Colonic mucosa (tissue), 4 donors: ENCODE data around the gene MEI1. TPM values are rescaled to one million over a fixed set of nuclear protein-coding genes. Genes with fewer than 3 reads are reported as not detected.

Experiments
- DNase-seq: peaks from one replicate; pipeline ENCODE4 v3.0.0-alpha.2; 2020
- H3K27ac ChIP-seq: fragments of 200-600 bp; one replicate; pipeline ENCODE4 v1.8.0; 2021
- H3K27me3 ChIP-seq: fragments of 200-600 bp; one replicate; pipeline ENCODE4 v1.8.0; 2021
- H3K36me3 ChIP-seq: fragments of 200-600 bp; one replicate; pipeline ENCODE4 v1.8.0; 2021
- H3K4me1 ChIP-seq: fragments of 200-600 bp; one replicate; pipeline ENCODE4 v1.8.0; 2021; ENCODE audit warnings: mild to moderate bottlenecking
- H3K4me3 ChIP-seq: fragments of 200-600 bp; one replicate; pipeline ENCODE4 v1.8.0; 2021
- H3K9ac ChIP-seq, 2 donors: one replicate each; pipeline ENCODE4 v1.7.0; 2013; ENCODE audit warnings: control low read depth in 2 of 2, low read depth in 2 of 2, low read length in 2 of 2
- H3K9me3 ChIP-seq: fragments of 200-600 bp; one replicate; pipeline ENCODE4 v1.8.0; 2021
- intact Hi-C: fragments of 100-400 bp; cut with DNase I; formaldehyde crosslinking; loops from one replicate; pipeline ENCODE4 v1.14.1; 2022
- total RNA-seq, 2 donors: library from RNA; stranded (reverse); fragmentation: NEBNext Ultra II Directional in 1 of 2; extraction: Animal tissue kit (Norgen Biotek cat#: 25700) in 1 of 2; gene quantifications; one replicate each; pipeline ENCODE4 v1.2.1, GENCODE V29; 2021
- TF ChIP-seq, protein P1 (sequence below): fragments of 200-600 bp; IDR thresholded peaks from one replicate; pipeline ENCODE4 v1.8.0; 2022; ENCODE audit warnings: antibody characterized with exemption, mild to moderate bottlenecking
- donor health status: healthy.
- donor health status: DM: no; HTN: no; CAD: no.
- donor health status: DM: no; HTN: no; CAD: no.

MEI1 gene
- total RNA-seq, 2 donors from 2014 or later, result 1.8 to 1.9 TPM

DNA sequence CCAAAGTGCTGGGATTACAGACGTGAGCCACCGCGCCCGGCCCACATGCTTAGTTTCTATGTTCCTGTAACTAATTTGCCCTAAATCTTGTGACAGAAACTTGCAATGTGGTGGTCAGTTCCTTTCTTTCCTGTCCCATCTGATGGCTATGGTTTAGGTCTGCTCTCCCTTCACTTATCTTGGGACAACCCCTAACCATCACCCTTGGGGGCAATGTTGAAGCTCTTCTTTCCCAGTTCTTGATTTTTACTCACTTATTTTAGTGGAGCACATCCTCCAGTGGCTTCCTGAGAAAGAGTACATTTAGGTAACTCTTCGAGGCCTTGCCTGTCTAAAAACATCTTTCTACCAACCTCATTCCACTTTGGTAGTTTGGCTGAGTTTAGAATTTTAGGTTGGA lies 140.9 kb downstream of the MEI1 start:
- DNase-seq, result no peak
- Histone ChIP-seq H3K27me3 (no peaks in the 10 kb centered on the region), H3K36me3 (no peaks in the 10 kb centered on the region), H3K9ac (peak overlapping the region in 1 of 2 donors; percentile 65), H3K4me3 (no peak overlapping the region), H3K27ac (peak overlapping the region; percentile 83), H3K4me1 (peaks cover 23% of the 10 kb centered on the region), H3K9me3 (no peaks in the 10 kb centered on the region)
- intact Hi-C loops, result no loop called here
- TF ChIP-seq, protein P1, sequence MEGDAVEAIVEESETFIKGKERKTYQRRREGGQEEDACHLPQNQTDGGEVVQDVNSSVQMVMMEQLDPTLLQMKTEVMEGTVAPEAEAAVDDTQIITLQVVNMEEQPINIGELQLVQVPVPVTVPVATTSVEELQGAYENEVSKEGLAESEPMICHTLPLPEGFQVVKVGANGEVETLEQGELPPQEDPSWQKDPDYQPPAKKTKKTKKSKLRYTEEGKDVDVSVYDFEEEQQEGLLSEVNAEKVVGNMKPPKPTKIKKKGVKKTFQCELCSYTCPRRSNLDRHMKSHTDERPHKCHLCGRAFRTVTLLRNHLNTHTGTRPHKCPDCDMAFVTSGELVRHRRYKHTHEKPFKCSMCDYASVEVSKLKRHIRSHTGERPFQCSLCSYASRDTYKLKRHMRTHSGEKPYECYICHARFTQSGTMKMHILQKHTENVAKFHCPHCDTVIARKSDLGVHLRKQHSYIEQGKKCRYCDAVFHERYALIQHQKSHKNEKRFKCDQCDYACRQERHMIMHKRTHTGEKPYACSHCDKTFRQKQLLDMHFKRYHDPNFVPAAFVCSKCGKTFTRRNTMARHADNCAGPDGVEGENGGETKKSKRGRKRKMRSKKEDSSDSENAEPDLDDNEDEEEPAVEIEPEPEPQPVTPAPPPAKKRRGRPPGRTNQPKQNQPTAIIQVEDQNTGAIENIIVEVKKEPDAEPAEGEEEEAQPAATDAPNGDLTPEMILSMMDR, result no peak

DNA sequence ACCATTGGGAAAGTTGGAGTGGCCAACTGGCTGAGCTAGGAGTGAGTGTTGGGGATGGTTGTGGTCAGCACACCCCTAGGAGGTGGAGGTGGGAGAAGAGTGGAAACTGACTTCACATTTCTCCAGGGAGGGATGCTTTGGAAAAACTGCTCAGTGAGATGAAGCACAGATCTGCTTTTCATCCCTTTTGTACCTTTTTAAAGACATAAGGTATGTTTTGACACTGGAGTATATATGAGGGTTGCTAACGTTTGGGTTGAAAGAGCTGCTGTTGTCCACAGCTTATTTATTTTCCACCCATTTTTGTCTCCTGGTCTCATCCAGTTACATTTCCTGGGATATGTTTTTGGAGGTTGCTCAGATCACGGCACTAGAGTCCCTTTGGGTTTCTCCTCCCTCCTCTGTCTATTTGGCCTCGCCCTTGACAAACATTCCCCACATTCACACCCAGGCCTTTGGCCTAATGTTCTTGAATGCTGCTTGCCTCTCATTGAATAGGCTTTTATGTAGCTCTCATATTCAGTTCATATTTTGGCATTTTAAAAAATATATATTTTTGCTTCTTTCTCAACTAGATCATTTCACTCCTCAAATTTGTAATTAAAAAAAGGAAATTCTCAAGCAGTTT lies 141.9 kb downstream of the MEI1 start:
- H3K9ac ChIP-seq, result peak overlapping the region in 1 of 2 donors; percentile 65
- H3K27me3 ChIP-seq, result no peaks in the 10 kb centered on the region
- peaks cover 27% of the 10 kb centered on the region for H3K4me1 ChIP-seq
- H3K36me3 ChIP-seq, result no peaks in the 10 kb centered on the region
- intact Hi-C loops, result no loop called here
- peak overlapping the region; percentile 83 for H3K27ac ChIP-seq
- no peak overlapping the region for H3K4me3 ChIP-seq
- TF ChIP-seq, protein P1, result no peak
- H3K9me3 ChIP-seq, result no peaks in the 10 kb centered on the region
- DNase-seq, result peak; percentile 79

DNA sequence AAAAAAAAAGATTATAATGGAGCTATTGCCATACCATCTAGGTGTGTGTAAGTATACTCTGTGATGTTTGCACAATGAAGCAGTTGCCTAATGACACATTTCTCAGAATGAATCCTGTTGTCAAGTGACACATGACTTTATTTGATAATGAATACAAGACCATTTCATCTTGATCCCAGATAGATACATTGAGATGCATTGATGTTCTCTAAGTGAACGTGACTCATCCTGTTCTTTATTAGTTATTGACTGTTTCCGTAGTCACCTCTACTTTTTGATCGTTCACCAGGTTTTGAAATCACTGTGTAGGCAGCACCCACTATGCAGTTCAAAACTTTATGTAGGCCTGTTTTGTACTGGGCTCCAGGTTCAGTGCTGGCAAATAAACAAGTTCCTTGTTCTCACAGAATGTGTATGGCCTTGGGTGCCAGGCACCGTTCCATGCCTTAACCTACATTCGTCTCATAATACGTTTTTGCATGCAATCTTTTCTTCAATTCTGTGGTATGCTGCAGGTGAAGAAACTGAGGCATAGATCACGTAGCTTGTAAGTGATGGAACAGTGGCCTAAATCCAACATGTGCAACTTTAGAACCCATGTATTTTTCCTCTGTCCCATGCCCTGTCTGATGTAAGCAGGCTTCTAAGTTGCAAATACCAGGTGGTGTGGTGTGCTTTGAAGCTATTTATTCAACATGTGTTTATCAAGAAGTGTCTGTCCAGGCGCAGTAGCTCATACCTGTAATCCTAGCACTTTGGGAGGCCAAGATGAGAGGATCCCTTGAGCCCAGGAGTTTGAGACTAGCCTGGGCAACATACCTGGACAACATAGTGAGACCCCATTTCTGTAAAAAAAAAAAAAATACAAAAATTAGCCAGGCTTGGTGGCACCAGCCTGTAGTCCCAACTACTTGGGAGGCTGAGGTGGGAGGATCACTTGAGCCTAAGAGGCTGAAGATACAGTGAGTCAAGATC lies 144.0 kb downstream of the MEI1 start:
- H3K9me3 ChIP-seq, result no peaks in the 10 kb centered on the region
- intact Hi-C loops, result no loop called here
- TF ChIP-seq, protein P1, result no peak
- H3K27ac ChIP-seq, result peak overlapping the region; percentile 83
- peaks cover 27% of the 10 kb centered on the region for H3K4me1 ChIP-seq
- no peak for DNase-seq
- H3K27me3 ChIP-seq, result no peaks in the 10 kb centered on the region
- H3K9ac ChIP-seq, result peak overlapping the region in 1 of 2 donors; percentile 13
- no peaks in the 10 kb centered on the region for H3K36me3 ChIP-seq
- no peak overlapping the region for H3K4me3 ChIP-seq

DNA sequence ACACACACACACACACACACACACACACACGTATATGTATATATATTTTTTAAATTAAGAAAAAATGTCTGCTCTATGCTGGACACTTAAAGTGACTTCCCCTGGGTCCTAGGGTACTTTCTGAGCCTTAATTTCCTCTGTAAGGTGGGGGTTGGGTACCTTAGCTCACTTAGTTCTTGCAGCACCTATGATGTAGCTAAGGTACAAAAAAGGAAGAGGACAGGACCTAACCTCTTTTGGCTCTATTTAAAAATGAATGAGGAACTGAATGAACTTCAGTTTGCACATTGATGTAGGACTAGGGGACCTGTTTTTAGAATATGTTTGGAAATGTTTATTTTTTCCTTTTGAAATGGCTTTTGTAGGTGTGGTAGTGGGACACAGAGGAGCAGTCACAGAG lies 144.7 kb downstream of the MEI1 start:
- no peak for DNase-seq
- intact Hi-C loops, result no loop called here
- Histone ChIP-seq H3K36me3 (no peaks in the 10 kb centered on the region), H3K27ac (no peak overlapping the region), H3K4me3 (no peak overlapping the region), H3K9me3 (no peaks in the 10 kb centered on the region), H3K9ac (peak overlapping the region in 1 of 2 donors; percentile 22), H3K4me1 (peaks cover 27% of the 10 kb centered on the region), H3K27me3 (no peaks in the 10 kb centered on the region)
- TF ChIP-seq, protein P1, result no peak

DNA sequence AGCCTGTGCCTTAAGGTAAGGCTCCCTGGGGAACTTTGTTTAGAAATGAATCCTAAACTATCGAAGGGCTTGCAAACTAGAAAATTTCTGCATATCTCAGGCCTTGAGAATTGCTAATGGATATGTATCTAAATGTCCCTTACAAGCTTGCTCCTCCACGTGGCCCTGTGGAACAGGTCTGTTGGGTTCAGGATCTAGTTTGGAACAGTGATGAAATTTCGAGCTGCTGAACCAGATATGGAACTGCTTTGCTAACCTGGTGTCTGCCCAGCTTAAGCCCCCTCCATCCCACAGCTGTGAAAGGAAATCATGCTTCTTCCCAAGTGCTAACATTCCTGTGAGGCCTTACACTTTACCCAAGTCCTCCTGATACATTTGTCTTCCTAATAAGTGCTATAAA lies 145.2 kb downstream of the MEI1 start:
- Histone ChIP-seq H3K36me3 (no peaks in the 10 kb centered on the region), H3K4me3 (no peak overlapping the region), H3K9me3 (no peaks in the 10 kb centered on the region), H3K27ac (no peak overlapping the region), H3K4me1 (peaks cover 27% of the 10 kb centered on the region), H3K27me3 (no peaks in the 10 kb centered on the region), H3K9ac (peak overlapping the region in 1 of 2 donors; percentile 22)
- DNase-seq, result no peak
- intact Hi-C loops, result no loop called here
- TF ChIP-seq, protein P1, result no peak
